NCI-H146 (cell line): ENCODE data around the gene GGA2.
"Not testable (repeated sequence)": the region's sequence is repeated elsewhere in the genome, so short reads cannot be mapped to it uniquely, and the experiment has no call there.

ENCODE experiments used
- DNase-seq: peaks from one replicate; lab custom pipeline; 2025; lab: John Stamatoyannopoulos, UW

The GGA2 gene

GRCh38 chr16:23469814-23470213, 40.5 kb downstream of the GGA2 start:
- no peak for DNase-seq

GRCh38 chr16:23466162-23466885, 44.0 kb downstream of the GGA2 start:
- no peak for DNase-seq

- no peak for DNase-seq
Observed at GRCh38 chr16:23465179-23465578, 45.1 kb downstream of the GGA2 start.

- DNase-seq: no peak
Observed at GRCh38 chr16:23464196-23464595, 46.1 kb downstream of the GGA2 start.

GRCh38 chr16:23462994-23463393, 47.3 kb downstream of the GGA2 start:
- not testable (repeated sequence) for DNase-seq

- DNase-seq: no peak
Observed at GRCh38 chr16:23453338-23454052, 56.8 kb downstream of the GGA2 start.

GRCh38 chr16:23452572-23453337, 57.5 kb downstream of the GGA2 start, which contains the start of gene COG7:
Gene COG7, minus strand, starts transcription at chr16:23453189. Its CDS starts 195 bp downstream, at chr16:23452994.
- DNase-seq: peak; percentile 80

- DNase-seq: no peak
Observed at GRCh38 chr16:23452221-23452571, 58.1 kb downstream of the GGA2 start.

- DNase-seq: no peak
Observed at GRCh38 chr16:23448392-23448791, 61.9 kb downstream of the GGA2 start.

- not testable (repeated sequence) for DNase-seq
Observed at GRCh38 chr16:23437542-23437941, 72.8 kb downstream of the GGA2 start.

- no peak for DNase-seq
Observed at GRCh38 chr16:23436951-23437350, 73.3 kb downstream of the GGA2 start.

GRCh38 chr16:23435500-23435899, 74.8 kb downstream of the GGA2 start:
- DNase-seq: peak; percentile 68

GRCh38 chr16:23434380-23434779, 75.9 kb downstream of the GGA2 start:
- peak; percentile 66 for DNase-seq

GRCh38 chr16:23433261-23433920, 76.9 kb downstream of the GGA2 start:
- peak; percentile 35 for DNase-seq

GRCh38 chr16:23432176-23433128, 77.8 kb downstream of the GGA2 start:
- DNase-seq: no peak

- no peak for DNase-seq
Observed at GRCh38 chr16:23428351-23428750, 81.9 kb downstream of the GGA2 start.

- DNase-seq: no peak
Observed at GRCh38 chr16:23424292-23424958, 85.9 kb downstream of the GGA2 start.

- DNase-seq: peak; percentile 43
Observed at GRCh38 chr16:23423496-23424049, 86.7 kb downstream of the GGA2 start.

GRCh38 chr16:23420011-23420410, 90.3 kb downstream of the GGA2 start:
- DNase-seq: no peak

- no peak for DNase-seq
Observed at GRCh38 chr16:23416816-23417215, 93.5 kb downstream of the GGA2 start.
